Measurements from ENCODE around the gene GNAI2. TPM values are rescaled to one million over a fixed set of nuclear protein-coding genes. Genes with fewer than 3 reads are reported as not detected.

GNAI2 gene
- total and polyA plus RNA-seq, 2 donors (not counting 3 experiments of a cell fraction or from before 2014, with no cell fraction given), result 767 to 1,875 TPM

DNA sequence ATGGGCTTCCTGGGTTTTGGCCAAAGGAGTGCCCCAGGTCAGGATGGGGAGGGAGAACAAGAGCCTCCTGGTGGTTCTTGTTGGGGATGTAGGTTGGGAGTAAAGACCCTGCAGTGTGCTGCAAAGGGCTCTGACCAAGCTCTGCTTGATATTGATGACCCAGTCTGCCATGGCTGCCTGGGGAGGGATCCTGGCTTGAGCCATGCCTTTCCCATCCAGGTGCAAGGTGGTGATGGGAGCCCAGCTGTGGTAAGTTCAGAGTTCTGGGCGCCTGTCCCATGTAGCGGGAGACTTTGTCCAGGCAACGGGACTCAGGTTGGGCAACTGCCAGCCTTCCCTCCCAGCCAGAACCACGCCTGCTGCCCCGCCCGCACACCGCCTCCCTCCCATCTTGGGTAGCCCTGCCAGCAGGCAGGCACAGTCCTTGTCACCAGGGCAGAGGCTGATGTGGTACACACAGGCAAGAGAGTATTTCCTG is 2.6 kb downstream of the GNAI2 start:
- peak; percentile 33 for DNase-seq (ENCODE audit: low read depth, low spot score)
- BruUV-seq (replicated peaks), result no TSS peak
- POLR2A ChIA-PET, result no interaction called here
- H3K4me2 ChIP-seq (ENCODE audit: insufficient read depth, low read length), result peak overlapping the region; percentile 93
- no peaks in the 10 kb centered on the region for H3K27me3 ChIP-seq (ENCODE audit: control insufficient read depth in 2 of 2, insufficient read depth in 2 of 2, low read length in 2 of 2)
- peak overlapping the region; percentile 60 for H3K27ac ChIP-seq (ENCODE audit: insufficient read depth, low read depth, low read length)
- H3K4me1 ChIP-seq (ENCODE audit: control insufficient read depth, extremely low read depth, insufficient read depth, low read length), result peaks cover 53% of the 10 kb centered on the region
- dilution Hi-C loops (cut with MboI; ENCODE audit: extremely low pct_ligation_motif_present, low sequenced_read_pairs), result no loop called here
- H3K36me3 ChIP-seq (ENCODE audit: control insufficient read depth in 2 of 2, extremely low read depth in 1 of 2, insufficient read depth in 2 of 2, low read length in 2 of 2), result peaks cover 2 to 10% of the 10 kb centered on the region in 2 experiments
- FAIRE-seq, result peak; percentile 58
- H3K79me2 ChIP-seq (ENCODE audit: control insufficient read depth, insufficient read depth, low read length), result peaks cover 71% of the 10 kb centered on the region
- no peaks in the 10 kb centered on the region for H3K9me1 ChIP-seq (replicated peaks; ENCODE audit: control insufficient read depth, extremely low read depth, insufficient read depth, low read length)
- H3K4me3 ChIP-seq (replicated peaks in 1 of 3; ENCODE audit: insufficient read depth in 1 of 3, low read depth in 1 of 3, low read length in 3 of 3), result peak overlapping the region; percentile 29 to 88 (median 80)
- TF ChIP-seq JUN (IDR thresholded peaks at IDR 0.05; ENCODE audit: borderline replicate concordance, insufficient read depth, insufficient read length, low read depth), result no peak
- TF ChIP-seq, protein P1, sequence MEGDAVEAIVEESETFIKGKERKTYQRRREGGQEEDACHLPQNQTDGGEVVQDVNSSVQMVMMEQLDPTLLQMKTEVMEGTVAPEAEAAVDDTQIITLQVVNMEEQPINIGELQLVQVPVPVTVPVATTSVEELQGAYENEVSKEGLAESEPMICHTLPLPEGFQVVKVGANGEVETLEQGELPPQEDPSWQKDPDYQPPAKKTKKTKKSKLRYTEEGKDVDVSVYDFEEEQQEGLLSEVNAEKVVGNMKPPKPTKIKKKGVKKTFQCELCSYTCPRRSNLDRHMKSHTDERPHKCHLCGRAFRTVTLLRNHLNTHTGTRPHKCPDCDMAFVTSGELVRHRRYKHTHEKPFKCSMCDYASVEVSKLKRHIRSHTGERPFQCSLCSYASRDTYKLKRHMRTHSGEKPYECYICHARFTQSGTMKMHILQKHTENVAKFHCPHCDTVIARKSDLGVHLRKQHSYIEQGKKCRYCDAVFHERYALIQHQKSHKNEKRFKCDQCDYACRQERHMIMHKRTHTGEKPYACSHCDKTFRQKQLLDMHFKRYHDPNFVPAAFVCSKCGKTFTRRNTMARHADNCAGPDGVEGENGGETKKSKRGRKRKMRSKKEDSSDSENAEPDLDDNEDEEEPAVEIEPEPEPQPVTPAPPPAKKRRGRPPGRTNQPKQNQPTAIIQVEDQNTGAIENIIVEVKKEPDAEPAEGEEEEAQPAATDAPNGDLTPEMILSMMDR (IDR thresholded peaks at IDR 0.05; ENCODE audit: extremely low read depth in 1 of 2, insufficient read depth in 1 of 2, low read depth in 1 of 2, low read length in 2 of 2), result peak in 1 of 2 donors; percentile 6
- intact Hi-C loops (cut with micrococcal nuclease), result loop anchor here (1.0 to 5.0 kb wide), 4 partner anchors 8 to 81 kb away; partner anchors contain the start of gene SEMA3F
- H4K20me1 ChIP-seq (replicated peaks; ENCODE audit: control insufficient read depth, extremely low read depth, insufficient read depth, low read length), result no peaks in the 10 kb centered on the region
- H3K9ac ChIP-seq (replicated peaks; ENCODE audit: extremely low read depth, insufficient read depth, low read length), result peak overlapping the region; percentile 64
- no peak overlapping the region for H2AFZ ChIP-seq (ENCODE audit: low read depth, low read length)
- CTCF ChIA-PET, result interaction anchor here (0.9 to 2.4 kb wide), 4 partner anchors 8 to 44 kb away, joined by 4 to 17 read pairs (median 6); no protein-coding TSS in a partner anchor
- H3K9me3 ChIP-seq (replicated peaks; ENCODE audit: control insufficient read depth, insufficient read depth, low read length), result no peaks in the 10 kb centered on the region

GRCh38 chr3:50239649-50240048 is 3.6 kb downstream of the GNAI2 start:
- ChIA-PET CTCF (interaction anchor here (0.9 to 1.4 kb wide), 3 partner anchors 17 to 45 kb away, joined by 3 to 4 read pairs (median 4); no protein-coding TSS in a partner anchor), POLR2A (no interaction called here)
- Histone ChIP-seq H4K20me1 (replicated peaks; ENCODE audit: control insufficient read depth, extremely low read depth, insufficient read depth, low read length) (no peaks in the 10 kb centered on the region), H3K36me3 (ENCODE audit: control insufficient read depth in 2 of 2, extremely low read depth in 1 of 2, insufficient read depth in 2 of 2, low read length in 2 of 2) (peaks cover 2 to 17% of the 10 kb centered on the region in 2 experiments), H3K9me1 (replicated peaks; ENCODE audit: control insufficient read depth, extremely low read depth, insufficient read depth, low read length) (no peaks in the 10 kb centered on the region), H3K4me2 (ENCODE audit: insufficient read depth, low read length) (no peak overlapping the region), H3K79me2 (ENCODE audit: control insufficient read depth, insufficient read depth, low read length) (peaks cover 81% of the 10 kb centered on the region), H3K4me3 (replicated peaks in 1 of 3; ENCODE audit: insufficient read depth in 1 of 3, low read depth in 1 of 3, low read length in 3 of 3) (no peak overlapping the region), H3K27me3 (ENCODE audit: control insufficient read depth in 2 of 2, insufficient read depth in 2 of 2, low read length in 2 of 2) (no peaks in the 10 kb centered on the region), H3K9me3 (replicated peaks; ENCODE audit: control insufficient read depth, insufficient read depth, low read length) (no peaks in the 10 kb centered on the region), H2AFZ (ENCODE audit: low read depth, low read length) (no peak overlapping the region), H3K4me1 (ENCODE audit: control insufficient read depth, extremely low read depth, insufficient read depth, low read length) (peaks cover 63% of the 10 kb centered on the region), H3K9ac (replicated peaks; ENCODE audit: extremely low read depth, insufficient read depth, low read length) (no peak overlapping the region), H3K27ac (ENCODE audit: insufficient read depth, low read depth, low read length) (no peak overlapping the region)
- no peak for TF ChIP-seq POLR2AphosphoS5 (IDR thresholded peaks at IDR 0.05; ENCODE audit: insufficient read depth, low read depth, low read length)
- no peak for TF ChIP-seq FOS (IDR thresholded peaks at IDR 0.05; ENCODE audit: borderline replicate concordance, insufficient read depth, low read length)
- no peak for TF ChIP-seq MAX (IDR thresholded peaks at IDR 0.05; ENCODE audit: insufficient read depth, insufficient read length)
- TF ChIP-seq JUN (IDR thresholded peaks at IDR 0.05; ENCODE audit: borderline replicate concordance, insufficient read depth, insufficient read length, low read depth), result no peak
- TF ChIP-seq, protein P1 (IDR thresholded peaks at IDR 0.05; ENCODE audit: extremely low read depth in 1 of 2, insufficient read depth in 1 of 2, low read depth in 1 of 2, low read length in 2 of 2), result no peak
- TF ChIP-seq POLR2A (IDR thresholded peaks at IDR 0.05; ENCODE audit: low read depth, low read length), result no peak
- TF ChIP-seq EZH2 (IDR thresholded peaks at IDR 0.05; ENCODE audit: borderline replicate concordance, low read depth, low read length, severe bottlenecking), result no peak
- no peak for TF ChIP-seq GATA2 (IDR thresholded peaks at IDR 0.05; ENCODE audit: insufficient read depth, insufficient read length, low read depth, low read length)
- TF ChIP-seq MYC (IDR thresholded peaks at IDR 0.05; ENCODE audit: low read depth, low read length), result no peak
- DNase-seq (ENCODE audit: low read depth, low spot score), result no peak
- no TSS peak for BruUV-seq (replicated peaks)
- peak; percentile 24 for FAIRE-seq
- intact Hi-C loops (cut with micrococcal nuclease), result loop anchor here (5.0 kb wide), 1 partner anchor 82 kb away; the partner anchor contains the start of gene SEMA3F
- dilution Hi-C loops (cut with MboI; ENCODE audit: extremely low pct_ligation_motif_present, low sequenced_read_pairs), result loop anchor here (5.0 kb wide), 1 partner anchor 57 kb away; no protein-coding TSS in a partner anchor

Measured in endothelial cell of umbilical vein (primary cell).